Adipose tissue (tissue), 3 donors: ENCODE data around the gene DENND1A. TPM values are rescaled to one million over a fixed set of nuclear protein-coding genes. Genes with fewer than 3 reads are reported as not detected.

Experiments
- H3K27ac ChIP-seq: one replicate; pipeline ENCODE4 v1.5.1; 2013; ENCODE audit warnings: low read depth, low read length
- WGBS, 3 donors: extraction: QIAGEN DNeasy Blood & Tissue Kit; methylation state at CpG; one replicate each; pipeline ENCODE4 v1.1.7; 2013; 5-methylcytosine and 5-hydroxymethylcytosine counted together
- polyA plus RNA-seq, 3 donors: library from polyadenylated mRNA; stranded (reverse); fragments of 200-250 nt; gene quantifications; one replicate each; pipeline ENCODE4 v1.2.3, GENCODE V29; 2013
- donor health status: healthy with polysubstance abuse.
- donor health status: Bipolar disorder and iron deficiency.
- donor health status: healthy.

DENND1A gene
- polyA plus RNA-seq, 3 donors, result 3.3 to 12.9 (median 9.4) TPM

DNA sequence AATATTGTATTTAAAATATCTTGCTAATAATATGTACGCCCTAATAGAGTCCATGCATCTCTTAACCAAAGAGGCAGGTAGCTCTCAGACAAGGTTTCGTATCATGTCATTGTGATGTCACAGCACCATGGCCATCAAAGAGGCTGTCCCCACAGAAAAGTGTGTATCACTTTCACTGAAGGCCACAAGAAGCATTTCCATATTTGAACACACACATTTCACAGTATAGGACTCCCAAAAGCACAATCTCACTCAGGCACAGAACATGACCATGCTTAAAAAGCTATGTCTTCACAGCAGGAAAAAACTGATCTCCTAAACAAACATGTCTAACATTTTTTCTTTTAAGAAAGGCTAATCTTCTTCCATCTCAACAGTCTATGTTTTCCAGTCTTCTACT lies 133.8 kb downstream of the DENND1A start:
- H3K27ac ChIP-seq, result no peak overlapping the region
- WGBS, 3 donors, result 94 to 97% (median 95%) methylated on average over 2 of the region's 2 CpGs

DNA sequence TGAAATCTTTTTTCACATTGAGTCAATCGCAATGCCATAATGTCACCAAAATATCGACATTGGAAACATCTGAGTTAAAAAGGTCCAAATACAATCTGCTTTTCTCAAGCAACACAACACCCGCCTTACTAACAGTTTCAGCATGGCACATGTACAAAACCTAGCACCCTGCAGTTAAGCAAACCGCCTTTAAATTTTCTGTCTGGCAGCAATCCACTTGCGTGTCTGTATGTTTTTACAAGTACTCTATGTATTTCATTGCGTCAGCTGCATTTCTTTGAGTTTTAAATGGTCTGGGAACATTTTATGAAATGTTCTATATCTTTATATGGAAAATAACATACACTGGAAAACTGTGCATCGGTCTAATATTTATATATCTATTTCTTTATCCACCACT lies 134.6 kb downstream of the DENND1A start:
- H3K27ac ChIP-seq, result no peak overlapping the region
- WGBS, 3 donors, result 96 to 98% (median 97%) methylated on average over 7 of the region's 7 CpGs

DNA sequence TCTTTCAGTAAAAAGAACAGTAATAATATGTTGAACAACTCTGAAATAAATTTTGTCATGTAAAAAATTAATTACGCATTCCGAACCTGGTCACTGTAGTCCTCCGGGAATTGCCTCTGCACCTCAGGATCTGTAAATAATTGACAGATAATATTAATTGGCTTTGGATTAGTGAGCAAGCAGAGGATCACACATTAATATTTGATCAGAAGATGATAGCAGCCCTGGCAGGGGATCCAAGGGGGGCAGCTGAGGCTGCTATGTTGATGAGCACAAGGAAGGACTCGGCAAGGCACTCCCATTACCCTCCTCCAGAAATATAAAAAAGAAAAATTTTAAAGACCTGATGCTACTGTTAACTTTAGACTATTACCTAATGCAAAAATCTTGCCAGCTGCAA lies 137.4 kb downstream of the DENND1A start:
- 76 to 93% (median 90%) methylated on average over 4 of the region's 4 CpGs for WGBS, 3 donors

DNA sequence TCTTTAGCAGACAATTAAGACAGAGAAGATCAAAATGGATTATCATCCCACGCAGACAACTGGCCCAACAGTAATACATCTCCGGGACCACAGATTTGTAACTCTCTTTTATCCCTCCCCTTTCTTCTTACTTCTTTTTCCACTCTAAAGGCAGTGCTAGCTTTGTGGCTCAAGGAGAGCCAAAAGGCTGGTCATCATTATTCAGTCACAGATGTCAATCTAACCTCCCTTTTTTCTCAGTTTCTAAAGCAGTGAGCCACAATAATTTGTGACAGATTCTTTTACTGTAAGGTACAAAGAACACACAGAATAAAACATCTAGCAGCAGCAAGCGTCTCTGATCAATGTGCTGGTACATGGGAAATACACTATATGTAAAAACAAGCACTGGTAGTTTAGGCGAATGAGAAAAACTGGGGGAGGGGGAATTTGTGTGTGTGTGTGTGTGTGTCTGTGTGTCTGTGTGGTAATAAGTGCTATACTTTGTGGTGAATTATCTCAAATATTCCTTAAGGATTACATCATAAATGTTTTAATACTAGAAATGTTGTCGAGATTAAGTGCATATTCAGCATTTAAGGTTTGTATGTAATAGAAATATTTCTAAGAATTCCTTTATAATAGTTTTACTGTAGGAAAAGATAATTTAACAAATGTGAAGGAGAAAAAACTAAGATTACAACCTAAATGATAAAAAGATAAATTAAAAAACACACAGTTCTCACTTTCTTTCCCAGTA lies 140.2 kb downstream of the DENND1A start:
- no peak overlapping the region for H3K27ac ChIP-seq
- WGBS, 3 donors, result 93 to 96% (median 95%) methylated on average over 5 of the region's 5 CpGs

More for the DNA sequence above, 137.4 kb downstream of the DENND1A start:
- H3K27ac ChIP-seq, result no peak overlapping the region

DNA sequence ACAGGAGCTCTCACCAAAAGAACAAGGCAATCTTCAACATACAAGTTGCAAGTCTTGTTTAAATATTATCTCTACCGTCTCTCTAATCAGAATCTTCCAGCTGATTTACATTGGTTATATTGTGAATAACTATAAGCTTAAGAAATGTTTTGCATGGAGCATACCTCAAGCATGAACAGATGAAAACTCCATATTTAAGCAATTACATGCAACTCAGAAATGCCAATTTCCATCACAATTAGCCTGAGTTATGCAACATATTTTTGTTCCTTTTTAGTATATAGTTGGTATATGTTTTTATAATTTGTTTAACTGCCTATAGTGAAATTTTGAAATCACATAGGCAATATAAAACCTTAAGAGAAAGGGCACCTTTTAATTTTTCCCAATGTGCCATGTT lies 142.5 kb downstream of the DENND1A start:
- no peak overlapping the region for H3K27ac ChIP-seq
- 69 to 97% (median 94%) methylated on average over 1 of the region's 1 CpG for WGBS, 3 donors

DNA sequence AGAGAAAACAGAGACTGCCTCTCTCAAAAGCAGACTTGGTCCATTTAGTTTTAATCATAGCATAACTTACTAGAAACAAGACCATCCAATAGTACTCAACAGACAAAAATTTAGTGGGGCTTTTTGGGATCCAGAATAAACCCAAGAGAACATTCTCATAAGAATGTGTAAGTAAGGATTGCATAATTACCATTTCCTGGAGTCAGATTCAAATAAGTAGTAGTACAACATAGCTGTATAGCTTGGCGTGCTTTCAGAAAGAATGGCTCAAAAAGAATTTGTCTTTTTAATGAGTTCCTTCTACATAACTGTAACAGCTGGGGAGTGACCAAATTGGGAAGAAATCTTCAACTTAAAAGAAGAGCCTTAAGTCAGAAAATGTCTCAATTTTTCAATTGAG lies 145.4 kb downstream of the DENND1A start:
- no peak overlapping the region for H3K27ac ChIP-seq
- 82 to 100% (median 87%) methylated on average over 1 of the region's 1 CpG for WGBS, 3 donors

DNA sequence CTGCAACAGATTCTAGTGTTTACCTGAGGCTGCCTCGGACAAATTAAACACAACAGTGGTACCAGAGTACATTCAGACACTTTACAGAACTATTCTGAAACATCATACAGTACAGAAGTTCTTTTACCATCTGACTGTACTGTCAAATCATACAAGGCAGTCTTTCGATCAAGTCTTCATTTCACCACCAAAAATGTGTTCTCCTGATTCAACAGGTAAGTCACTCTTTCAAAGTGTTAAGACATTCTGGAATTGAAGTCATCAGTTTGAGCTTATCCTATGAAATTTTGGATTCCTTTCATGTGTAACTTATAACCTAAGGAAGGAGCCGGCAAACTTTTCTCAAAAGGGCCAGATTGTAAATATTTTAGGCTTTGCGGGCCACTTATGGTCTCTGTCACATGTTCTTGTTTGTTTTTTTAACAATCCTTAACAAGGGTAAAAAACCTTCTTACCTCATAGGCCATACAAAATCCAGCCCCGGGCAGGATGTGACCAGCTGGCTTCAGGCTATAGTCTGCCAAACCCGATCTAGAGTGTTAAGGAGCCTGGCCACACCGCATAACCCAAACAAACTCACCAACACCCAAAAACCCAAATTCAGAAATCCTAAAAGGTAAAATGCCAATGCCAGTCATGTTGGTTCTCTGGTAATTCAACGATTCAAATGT lies 151.6 kb downstream of the DENND1A start:
- WGBS, 3 donors, result 93 to 96% (median 95%) methylated on average over 8 of the region's 8 CpGs
- no peak overlapping the region for H3K27ac ChIP-seq

DNA sequence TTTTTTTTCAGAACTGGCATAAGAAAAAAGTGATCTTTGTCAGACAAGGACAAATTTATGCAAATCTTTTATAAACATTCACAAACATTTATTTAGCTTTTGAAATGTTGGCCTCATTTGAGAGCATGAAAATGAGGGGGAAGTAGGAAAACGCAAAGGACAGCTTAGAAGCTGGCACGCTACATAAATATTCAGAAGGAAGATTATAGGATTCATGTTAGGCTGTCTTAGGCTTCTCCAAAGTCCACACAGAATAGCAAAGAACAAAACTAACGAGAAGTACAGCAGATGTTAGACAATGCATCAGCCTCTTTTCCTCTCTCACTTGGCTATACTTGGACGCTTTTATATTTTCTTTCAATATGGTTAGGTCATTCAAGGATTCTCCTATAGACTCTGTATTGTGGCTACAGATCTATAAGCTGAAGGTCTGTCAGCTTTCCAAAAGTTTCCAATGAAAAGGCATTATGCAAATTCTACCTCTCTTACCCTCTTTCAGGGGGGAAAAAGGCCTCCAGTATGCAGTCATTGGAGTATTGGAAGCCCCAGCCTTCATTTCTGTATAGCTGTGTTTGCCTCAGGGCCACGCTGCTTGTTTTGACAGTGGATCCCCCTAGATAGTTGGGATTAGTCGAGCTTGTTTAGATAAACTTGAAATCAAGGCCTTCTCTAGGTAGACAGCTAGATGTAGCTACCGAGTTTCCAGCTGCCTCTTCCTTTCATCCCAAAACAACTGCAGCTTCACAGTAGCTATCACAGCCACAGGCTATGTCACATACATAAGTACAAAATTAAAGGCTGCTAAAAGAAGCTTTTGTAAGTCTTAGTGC lies 153.0 kb downstream of the DENND1A start:
- H3K27ac ChIP-seq, result no peak overlapping the region
- WGBS, 3 donors, result 89 to 91% (median 90%) methylated on average over 7 of the region's 7 CpGs

DNA sequence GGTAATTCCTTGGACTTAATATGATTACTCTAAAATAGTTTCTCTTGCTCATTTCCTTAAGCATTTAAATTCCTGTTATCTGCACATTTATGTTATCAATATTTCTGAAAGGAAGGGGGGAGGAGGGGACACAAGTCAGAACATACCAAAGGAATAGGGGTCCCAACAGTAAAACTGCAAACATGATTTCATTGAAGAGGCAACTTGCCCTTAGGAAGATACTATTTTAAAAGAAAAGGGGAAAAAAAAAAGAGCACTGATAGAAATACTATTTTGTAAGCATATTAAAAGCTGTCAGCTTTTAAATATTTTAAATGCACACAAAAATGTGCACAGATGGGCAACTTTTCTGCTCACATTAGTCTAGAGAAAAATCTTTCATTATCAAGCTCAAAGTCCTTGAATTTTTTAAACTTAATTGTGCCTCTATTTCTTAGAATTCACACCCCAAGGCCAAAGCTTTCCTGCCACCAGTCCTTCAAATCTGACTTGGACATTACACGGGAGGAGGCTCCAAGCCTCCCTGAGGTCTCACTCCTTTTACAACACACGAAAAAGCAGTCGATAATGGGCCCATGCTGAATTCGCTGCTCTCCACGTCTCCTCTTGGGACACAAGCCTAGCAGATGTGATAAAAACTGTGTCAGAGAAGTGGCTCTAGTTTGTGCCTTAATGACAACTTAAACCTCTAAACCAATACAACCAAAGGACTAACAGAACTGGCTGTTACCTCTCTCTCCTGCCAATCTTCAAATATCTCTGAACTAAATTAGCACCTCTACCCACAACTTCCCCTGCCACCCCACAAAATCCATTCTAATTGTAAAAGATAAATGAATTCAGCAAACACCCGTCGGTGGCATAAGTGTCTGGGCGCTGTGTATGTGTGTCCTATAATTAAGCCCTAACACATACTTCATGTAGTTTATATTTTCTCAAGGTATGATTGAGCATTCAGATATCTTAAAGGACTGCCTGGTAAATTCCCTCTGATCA lies 154.3 kb downstream of the DENND1A start:
- no peak overlapping the region for H3K27ac ChIP-seq
- WGBS, 3 donors, result 73 to 93% (median 80%) methylated on average over 8 of the region's 8 CpGs

DNA sequence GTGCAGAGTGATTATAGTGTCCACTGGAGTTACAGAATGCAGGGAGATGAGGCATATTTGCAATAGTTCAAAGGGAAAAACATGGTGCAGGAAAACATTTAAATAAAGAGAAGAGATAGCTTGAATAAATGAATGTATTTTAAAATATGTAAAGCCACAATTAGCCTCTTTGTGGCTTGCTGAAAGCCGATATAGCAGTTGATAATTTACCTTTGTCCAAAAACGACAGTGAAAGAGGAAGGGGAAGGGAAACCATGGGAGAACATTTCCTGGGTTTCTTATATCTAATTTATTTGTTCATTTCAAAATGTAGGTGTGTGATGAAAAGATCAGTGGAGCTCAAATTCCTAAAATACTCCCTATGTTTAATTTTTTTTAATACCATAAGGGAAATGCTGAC lies 156.1 kb downstream of the DENND1A start:
- no peak overlapping the region for H3K27ac ChIP-seq
- 38 to 91% (median 55%) methylated on average over 2 of the region's 2 CpGs for WGBS, 3 donors

DNA sequence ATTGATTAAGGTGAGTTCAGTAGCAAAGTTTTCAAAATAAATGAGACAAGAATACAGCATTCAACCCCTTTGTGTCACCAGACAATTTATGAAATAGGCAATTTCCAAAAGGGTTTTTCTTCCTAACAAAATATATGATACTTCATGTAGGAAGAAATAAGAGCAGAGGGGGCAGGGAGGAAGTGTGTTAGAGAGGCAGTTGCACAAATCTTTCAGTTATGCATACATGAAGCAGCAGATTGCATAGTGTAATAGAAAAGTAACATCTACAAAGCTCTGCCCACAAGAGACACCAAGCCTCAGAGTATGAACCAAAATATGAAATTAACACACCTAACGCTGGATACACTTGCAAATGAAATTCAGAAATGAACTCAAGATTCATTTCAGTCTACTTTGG lies 157.0 kb downstream of the DENND1A start:
- no peak overlapping the region for H3K27ac ChIP-seq
- 67 to 94% (median 76%) methylated on average over 1 of the region's 1 CpG for WGBS, 3 donors

DNA sequence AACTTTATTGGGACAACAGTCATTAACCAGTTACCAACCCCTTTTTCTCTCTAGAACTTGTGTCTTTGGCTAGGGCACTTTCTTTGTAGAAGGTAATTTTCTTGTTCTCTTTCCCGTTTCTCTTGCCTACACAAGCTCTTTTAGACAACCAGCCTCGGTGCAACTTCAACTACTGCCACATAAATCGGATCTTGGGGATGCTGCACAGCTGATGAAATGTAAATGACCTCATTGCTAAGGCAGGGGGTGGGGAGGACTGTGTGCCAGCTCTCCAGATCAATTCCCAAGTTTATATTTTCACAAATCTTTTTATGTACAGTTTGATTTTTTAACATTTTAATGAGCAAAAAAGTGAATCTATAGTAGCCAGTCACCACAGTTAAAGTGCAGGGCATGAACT lies 157.6 kb downstream of the DENND1A start:
- H3K27ac ChIP-seq, result no peak overlapping the region
- WGBS, 3 donors, result 60 to 96% (median 63%) methylated on average over 3 of the region's 3 CpGs

DNA sequence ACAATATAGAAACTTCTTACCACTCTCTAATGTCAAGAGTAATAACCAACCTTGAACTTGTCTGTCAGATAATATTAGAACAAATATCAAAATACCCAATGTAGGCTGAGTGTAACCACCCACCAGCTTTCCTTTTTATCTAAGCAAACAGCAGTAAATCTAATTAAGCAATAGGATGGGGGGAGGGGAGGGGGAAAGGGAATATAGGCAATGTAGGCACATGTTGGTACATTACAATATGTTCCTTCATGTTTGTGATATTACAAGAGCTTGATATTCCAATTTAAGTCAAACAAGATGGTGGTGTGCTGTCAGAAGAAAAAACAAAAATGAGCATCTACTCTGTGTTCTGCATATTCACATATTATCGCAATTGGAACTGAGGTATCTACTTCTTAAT lies 158.2 kb downstream of the DENND1A start:
- no peak overlapping the region for H3K27ac ChIP-seq
- 95 to 100% (median 97%) methylated on average over 1 of the region's 1 CpG for WGBS, 3 donors

DNA sequence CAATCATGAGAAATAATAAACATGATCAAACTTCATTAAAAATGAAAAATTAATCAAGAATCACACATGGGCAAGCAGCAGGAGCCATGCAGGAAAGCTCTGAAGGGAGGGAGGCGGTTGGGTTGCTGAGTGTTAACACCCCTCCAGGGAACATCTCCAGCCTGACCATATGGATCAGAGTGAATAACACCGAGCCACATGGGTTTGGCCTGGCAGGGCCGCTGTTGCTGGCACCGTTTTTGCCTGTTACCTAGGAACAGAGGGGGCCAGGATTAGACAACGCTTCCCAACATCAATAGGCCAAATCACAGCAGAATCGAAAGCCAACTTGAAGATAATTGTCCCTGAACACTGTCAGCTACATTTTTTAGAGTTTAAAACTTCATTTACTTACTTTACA lies 160.2 kb downstream of the DENND1A start:
- H3K27ac ChIP-seq, result no peak overlapping the region
- 88 to 93% (median 92%) methylated on average over 6 of the region's 6 CpGs for WGBS, 3 donors

DNA sequence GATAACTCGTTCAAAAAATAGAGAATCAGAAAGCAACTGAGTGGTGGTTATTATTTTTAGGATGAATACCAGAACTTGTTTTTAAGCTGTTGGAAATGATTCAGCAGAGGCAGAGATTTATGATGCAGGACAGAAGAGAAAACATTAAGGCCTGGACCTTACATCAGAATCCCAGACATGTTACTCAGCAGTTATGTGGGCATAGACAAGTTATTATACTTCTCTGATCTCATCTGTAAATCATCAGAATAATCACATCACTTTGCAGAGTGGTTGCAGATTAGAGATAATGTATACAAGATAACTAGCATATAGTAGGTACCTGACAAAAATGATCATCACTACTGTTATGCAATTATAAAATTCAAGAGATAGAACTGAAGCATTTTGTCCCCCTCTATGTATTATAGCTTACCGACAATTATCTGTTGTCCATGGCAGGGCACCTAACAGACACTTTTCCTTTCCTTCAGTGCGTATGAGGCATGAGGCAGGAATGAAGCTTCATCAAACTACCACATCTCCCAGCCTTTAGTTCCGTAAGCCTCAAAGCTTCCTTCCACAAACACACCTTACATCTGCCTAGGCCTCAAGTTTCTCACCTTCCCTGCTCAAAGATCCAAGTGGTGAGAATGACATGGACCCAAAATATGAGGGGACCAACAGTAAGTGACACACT lies 165.9 kb downstream of the DENND1A start:
- H3K27ac ChIP-seq, result no peak overlapping the region
- 93 to 95% (median 94%) methylated on average over 4 of the region's 4 CpGs for WGBS, 3 donors

DNA sequence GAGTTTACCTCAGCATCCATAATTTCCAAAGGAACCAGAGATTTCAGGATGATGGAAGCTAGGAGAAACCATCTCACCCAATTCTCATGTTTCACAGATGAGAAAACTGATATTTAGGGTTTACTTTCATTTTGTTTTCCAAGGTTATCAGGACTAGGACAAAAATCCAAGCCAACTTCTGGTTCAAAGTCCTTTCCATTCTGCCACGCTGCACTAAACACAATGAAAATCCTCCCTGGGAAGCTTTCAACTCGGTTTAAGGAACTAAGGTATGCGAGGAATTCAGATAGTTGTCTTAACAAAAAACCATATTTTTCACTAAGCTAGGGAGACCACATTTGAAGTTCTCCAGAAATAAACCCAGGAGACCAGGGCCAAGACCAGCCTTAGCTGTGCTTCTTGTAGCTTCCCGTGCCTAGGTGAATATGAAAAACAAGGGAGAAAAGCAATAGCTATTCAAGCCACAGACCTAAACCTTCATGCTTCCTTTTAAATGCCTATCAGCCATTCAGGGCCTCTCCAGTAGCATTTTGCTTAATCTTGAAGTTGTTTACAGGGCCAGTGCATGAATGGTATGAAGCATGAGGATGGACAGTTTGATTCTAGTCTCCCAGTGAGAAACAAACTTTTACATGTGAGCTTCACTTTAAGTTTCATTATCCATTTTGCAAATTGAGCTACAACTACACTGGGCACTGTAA lies 167.9 kb downstream of the DENND1A start:
- WGBS, 3 donors, result 68 to 78% (median 78%) methylated on average over 4 of the region's 4 CpGs
- H3K27ac ChIP-seq, result no peak overlapping the region

DNA sequence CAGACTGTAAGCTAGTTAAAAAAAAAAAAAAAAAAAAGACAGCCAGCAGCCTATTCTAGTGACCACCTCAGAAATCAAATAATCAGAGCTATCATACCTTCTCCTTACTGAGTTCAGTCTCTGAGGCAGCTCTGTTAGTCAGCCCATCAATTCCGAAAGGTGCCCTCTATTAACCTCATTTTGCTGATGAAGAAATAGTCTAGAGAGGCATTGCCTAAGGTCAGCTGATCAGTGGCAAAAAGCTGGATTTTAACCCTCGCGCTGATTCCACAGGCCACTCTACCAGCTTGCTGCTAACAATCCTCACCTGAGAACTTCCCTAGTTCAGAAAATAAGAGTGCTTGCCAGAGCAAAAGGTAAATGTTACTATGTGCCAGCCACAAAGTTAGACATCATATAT lies 172.0 kb downstream of the DENND1A start:
- 73 to 77% (median 76%) methylated on average over 3 of the region's 3 CpGs for WGBS, 3 donors

More for the DNA sequence above, 172.0 kb downstream of the DENND1A start:
- no peak overlapping the region for H3K27ac ChIP-seq
